ENCODE results near the gene OASL.

OASL gene
- long read RNA-seq, partial matches to known transcripts, result 0 of 1 reads
- long read RNA-seq, other reads (novel, unspliced or antisense), result 1 of 1 reads

GRCh38 chr12:121038861-121039668 is at the start of gene OASL:
TSS of gene OASL (minus strand) at chr12:121039246. CDS start at chr12:121038971, 275 bp downstream.
- H3K4me3 ChIP-seq (replicated peaks; ENCODE audit: insufficient read depth, low read length), result peak within 1 kb of the TSS; percentile 45
- DNase-seq (ENCODE audit: low read depth in 1 of 2, low spot score in 1 of 2), result no peak
- no peaks in the 10 kb centered on the region for H3K27me3 ChIP-seq (ENCODE audit: insufficient read depth, poor library complexity, severe bottlenecking)
- no peak within 1 kb of the TSS for H3K27ac ChIP-seq (replicated peaks)
- no peak for TF ChIP-seq GABPA (IDR thresholded peaks at IDR 0.05; ENCODE audit: low read depth)
- no peak for TF ChIP-seq POLR2AphosphoS5 (IDR thresholded peaks at IDR 0.05; ENCODE audit: low read depth)
- no peak for TF ChIP-seq CTCF (IDR thresholded peaks at IDR 0.05; ENCODE audit: insufficient read depth, low read length)
- TF ChIP-seq SPI1 (IDR thresholded peaks at IDR 0.05; ENCODE audit: borderline replicate concordance, low read depth), result no peak

GRCh38 chr12:121088195-121088585 is 49.1 kb upstream of the OASL start:
- no peaks in the 10 kb centered on the region for H3K27me3 ChIP-seq (ENCODE audit: insufficient read depth, poor library complexity, severe bottlenecking)
- no peak for DNase-seq (ENCODE audit: low read depth in 1 of 2, low spot score in 1 of 2)
- no peak overlapping the region for H3K4me3 ChIP-seq (replicated peaks; ENCODE audit: insufficient read depth, low read length)
- TF ChIP-seq POLR2AphosphoS5 (IDR thresholded peaks at IDR 0.05; ENCODE audit: low read depth) (no peak), SPI1 (IDR thresholded peaks at IDR 0.05; ENCODE audit: borderline replicate concordance, low read depth) (no peak), CTCF (IDR thresholded peaks at IDR 0.05; ENCODE audit: insufficient read depth, low read length) (no peak), REST (IDR thresholded peaks at IDR 0.05; ENCODE audit: insufficient replicate concordance, low read depth) (no peak), GABPA (IDR thresholded peaks at IDR 0.05; ENCODE audit: low read depth) (no peak)
- H3K27ac ChIP-seq (replicated peaks), result no peak overlapping the region

GRCh38 chr12:121087467-121088194 is 48.6 kb upstream of the OASL start:
- TF ChIP-seq CTCF (IDR thresholded peaks at IDR 0.05; ENCODE audit: insufficient read depth, low read length), result no peak
- TF ChIP-seq POLR2AphosphoS5 (IDR thresholded peaks at IDR 0.05; ENCODE audit: low read depth), result no peak
- no peak for TF ChIP-seq SPI1 (IDR thresholded peaks at IDR 0.05; ENCODE audit: borderline replicate concordance, low read depth)
- TF ChIP-seq REST (IDR thresholded peaks at IDR 0.05; ENCODE audit: insufficient replicate concordance, low read depth), result no peak
- TF ChIP-seq GABPA (IDR thresholded peaks at IDR 0.05; ENCODE audit: low read depth), result no peak
- Histone ChIP-seq H3K27ac (replicated peaks) (no peak overlapping the region), H3K27me3 (ENCODE audit: insufficient read depth, poor library complexity, severe bottlenecking) (no peaks in the 10 kb centered on the region), H3K4me3 (replicated peaks; ENCODE audit: insufficient read depth, low read length) (no peak overlapping the region)
- no peak for DNase-seq (ENCODE audit: low read depth in 1 of 2, low spot score in 1 of 2)
